Stimulated activated CD4-positive, alpha-beta T cell treated with anti-CD3 and anti-CD28 coated beads, Interleukin-2, amount 100 ng/mL, for 48 hours (primary cell): Measurements from ENCODE around the gene SLC2A14.
"Not testable (repeated sequence)": the region's sequence is repeated elsewhere in the genome, so short reads cannot be mapped to it uniquely, and the experiment has no call there.

Source experiments
- DNase-seq, 2 donors: peaks; one replicate each; pipeline ENCODE4 v3.0.0-alpha.2; 2020

The SLC2A14 gene

GRCh38 chr12:7872566-7873319 lies at the start of gene SLC2A14:
TSS of gene SLC2A14 (minus strand) at chr12:7872915. CDS start at chr12:7869880, 3,035 bp downstream.
- no peak for DNase-seq

- not testable (repeated sequence) for DNase-seq
These were observed 48.5 kb upstream of the SLC2A14 start for GRCh38 chr12:7921181-7921580.

- not testable (repeated sequence) for DNase-seq
These were observed 45.5 kb upstream of the SLC2A14 start for GRCh38 chr12:7918268-7918590.

- no peak for DNase-seq
These were observed 44.9 kb upstream of the SLC2A14 start for GRCh38 chr12:7917392-7918267.

- DNase-seq: no peak
These were observed 44.2 kb upstream of the SLC2A14 start for GRCh38 chr12:7916936-7917335.

- DNase-seq: no peak
These were observed 43.1 kb upstream of the SLC2A14 start for GRCh38 chr12:7915661-7916403.

GRCh38 chr12:7910106-7910505 lies 37.4 kb upstream of the SLC2A14 start:
- not testable (repeated sequence) for DNase-seq

- no peak for DNase-seq
These were observed 34.3 kb upstream of the SLC2A14 start for GRCh38 chr12:7907009-7907408.

- not testable (repeated sequence) for DNase-seq
These were observed 33.6 kb upstream of the SLC2A14 start for GRCh38 chr12:7906303-7906702.

GRCh38 chr12:7905600-7906125 lies 32.9 kb upstream of the SLC2A14 start:
- DNase-seq: not testable (repeated sequence)

GRCh38 chr12:7905071-7905470 lies 32.4 kb upstream of the SLC2A14 start:
- DNase-seq: no peak

GRCh38 chr12:7902416-7902815 lies 29.7 kb upstream of the SLC2A14 start:
- DNase-seq: not testable (repeated sequence)

- no peak for DNase-seq
These were observed 27.0 kb upstream of the SLC2A14 start for GRCh38 chr12:7899755-7900154.

- DNase-seq: not testable (repeated sequence)
These were observed 24.0 kb upstream of the SLC2A14 start for GRCh38 chr12:7896726-7897125.

GRCh38 chr12:7892186-7892980 lies 19.7 kb upstream of the SLC2A14 start:
- no peak for DNase-seq

- DNase-seq: no peak
These were observed 12.0 kb upstream of the SLC2A14 start for GRCh38 chr12:7884689-7885088.

- DNase-seq: not testable (repeated sequence)
These were observed 9.0 kb upstream of the SLC2A14 start for GRCh38 chr12:7881736-7882120.

- not testable (repeated sequence) for DNase-seq
These were observed 8.4 kb upstream of the SLC2A14 start for GRCh38 chr12:7880952-7881735.

GRCh38 chr12:7879246-7879645 lies 6.5 kb upstream of the SLC2A14 start:
- no peak for DNase-seq

GRCh38 chr12:7877420-7877819 lies 4.7 kb upstream of the SLC2A14 start:
- DNase-seq: no peak

- no peak for DNase-seq
These were observed 2.4 kb downstream of the SLC2A14 start for GRCh38 chr12:7870335-7870734.
